ENCODE data around the gene FAM216B.

The FAM216B gene

DNA sequence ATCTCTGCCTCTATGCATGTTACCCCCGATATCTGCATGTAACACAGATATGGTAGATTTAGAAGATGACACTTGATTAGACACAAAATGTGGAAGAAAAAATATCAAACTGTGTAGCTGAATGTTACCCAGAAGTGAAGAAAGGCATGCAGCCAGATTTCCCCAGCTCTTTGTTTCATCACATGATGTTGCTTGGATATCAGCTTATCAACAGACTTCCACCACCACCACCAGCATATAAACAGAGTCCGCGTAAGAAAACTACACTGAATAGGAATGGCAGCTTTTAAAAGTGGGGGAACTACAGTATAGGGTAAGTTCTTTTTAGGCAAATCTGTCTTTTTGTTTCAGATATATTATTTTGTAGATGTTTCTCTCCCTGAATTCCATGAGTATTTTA, at the start of gene FAM216B:
Gene FAM216B (plus strand): TSS at position 233 of the 400 bp plus-strand sequence. CDS start 2,484 bp downstream, outside the sequence.
- intact Hi-C loops (cut with DNase I) = no loop called here
- no peak for DNase-seq

DNA sequence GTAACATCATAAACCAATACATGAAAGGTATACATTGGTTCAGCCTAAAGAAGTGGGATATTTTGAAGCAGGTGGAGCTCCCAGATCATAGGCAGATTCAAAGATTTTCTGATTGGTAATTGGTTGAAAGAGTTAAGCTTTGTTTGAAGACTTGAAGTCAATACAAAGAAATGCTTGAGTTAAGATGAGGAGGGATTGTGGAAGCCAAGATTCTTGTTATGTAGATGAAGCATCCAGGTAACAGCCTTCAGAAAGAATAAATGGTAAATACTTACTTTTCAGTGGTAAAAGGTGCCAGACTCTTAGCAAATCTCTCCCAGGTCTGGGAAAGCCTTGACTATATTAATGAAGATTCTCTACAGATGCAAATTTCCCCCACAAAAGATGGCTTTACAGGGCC, 49.3 kb upstream of the FAM216B start:
- intact Hi-C loops (cut with DNase I) = no loop called here
- DNase-seq = no peak

- DNase-seq = no peak
- intact Hi-C loops (cut with DNase I) = no loop called here
These were observed 48.3 kb upstream of the FAM216B start for GRCh38 chr13:42733046-42733445.

DNA sequence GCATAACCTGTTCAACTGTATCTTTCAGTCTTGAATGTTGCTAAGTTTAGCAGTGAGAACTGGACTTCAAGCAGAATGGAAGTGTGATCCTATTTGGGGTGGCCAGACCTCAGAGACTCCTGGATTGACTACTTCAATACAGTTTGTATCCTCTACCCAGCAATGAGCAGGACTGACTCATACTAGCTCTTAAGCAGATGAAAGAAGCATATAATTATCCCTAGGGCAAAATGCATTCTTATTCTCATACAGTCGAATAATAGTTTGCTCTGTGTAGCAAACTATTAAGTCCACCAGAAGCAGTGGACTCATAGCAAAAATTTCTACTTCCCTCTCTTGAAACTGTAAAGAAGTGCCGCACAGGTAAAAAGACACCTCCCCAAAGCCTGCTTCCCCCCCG, 46.4 kb upstream of the FAM216B start:
- intact Hi-C loops (cut with DNase I) = no loop called here

DNA sequence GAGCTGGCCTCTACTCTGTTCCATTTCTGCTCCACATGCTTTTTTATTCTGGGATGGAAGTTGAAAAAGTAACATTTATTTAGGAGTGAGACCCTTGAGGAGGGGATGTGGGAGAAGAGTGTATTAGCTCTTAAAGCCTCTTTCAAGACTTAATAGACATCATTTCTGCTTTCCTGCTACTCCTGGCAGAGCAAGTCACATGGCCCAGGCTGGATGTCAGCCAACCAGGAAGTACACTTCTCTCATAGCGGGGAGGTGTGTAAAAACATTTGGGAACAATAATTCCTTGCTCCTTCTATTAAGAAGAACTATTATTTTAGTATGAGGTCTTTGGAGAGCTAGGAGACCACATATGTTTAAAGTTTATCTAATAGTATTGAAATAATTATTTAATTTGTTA, 40.6 kb upstream of the FAM216B start:
- peak in 38 of 42 donors; percentile 10 to 76 (median 42) for DNase-seq
- intact Hi-C loops (cut with DNase I) = no loop called here

More for the DNA sequence above, 46.4 kb upstream of the FAM216B start:
- DNase-seq = no peak

- intact Hi-C loops (cut with DNase I) = no loop called here
- no peak for DNase-seq
These were observed 39.5 kb upstream of the FAM216B start for GRCh38 chr13:42741914-42742313.

GRCh38 chr13:42745655-42746054, 35.7 kb upstream of the FAM216B start:
- no peak for DNase-seq
- intact Hi-C loops (cut with DNase I) = no loop called here

- intact Hi-C loops (cut with DNase I) = no loop called here
- no peak for DNase-seq
These were observed 34.5 kb upstream of the FAM216B start for GRCh38 chr13:42746866-42747265.

DNA sequence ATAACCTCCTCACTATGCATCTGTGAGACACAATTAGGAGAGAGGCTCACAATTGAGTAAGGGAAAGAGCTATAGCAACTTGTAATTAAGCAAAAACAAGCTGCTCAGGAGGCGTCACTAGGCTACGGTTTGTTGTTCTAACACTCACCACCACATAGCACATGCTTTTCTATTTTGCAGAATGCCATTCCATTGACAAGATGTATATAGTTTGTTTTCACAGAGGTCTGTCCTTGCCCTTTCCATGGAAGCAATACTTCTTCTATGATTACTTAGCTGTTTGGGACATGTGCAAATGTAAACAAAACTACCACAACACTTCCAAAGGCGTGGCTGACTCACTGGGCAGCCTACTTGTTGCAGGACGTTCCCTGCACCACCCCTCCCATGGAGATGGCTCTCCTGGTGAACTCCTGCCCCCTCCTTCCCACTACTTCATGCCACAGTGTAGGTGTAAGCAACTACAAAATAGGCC, 33.9 kb upstream of the FAM216B start:
- intact Hi-C loops (cut with DNase I) = no loop called here

DNA sequence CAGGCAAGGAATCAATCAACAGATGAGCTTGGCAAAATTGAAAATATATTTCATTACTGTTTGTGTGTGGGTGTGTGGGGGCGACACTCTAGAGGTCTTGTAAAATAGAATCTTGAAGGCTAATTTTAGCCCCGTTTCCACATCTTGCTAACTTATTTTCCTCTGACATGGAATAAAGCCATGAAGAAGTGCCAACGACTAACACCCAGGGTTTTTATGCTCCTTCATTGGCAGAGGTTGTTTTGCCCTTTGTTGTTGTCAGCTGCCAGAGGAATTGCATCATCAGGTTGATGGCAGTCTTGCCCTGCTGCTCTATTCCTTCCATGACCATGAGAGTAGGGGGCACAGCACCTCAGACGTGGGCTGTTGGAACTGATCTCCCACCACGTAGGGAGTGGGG, 30.6 kb upstream of the FAM216B start:
- peak in 5 of 42 donors; percentile 4 to 42 (median 7) for DNase-seq
- intact Hi-C loops (cut with DNase I) = no loop called here

More for the DNA sequence above, 33.9 kb upstream of the FAM216B start:
- no peak for DNase-seq

GRCh38 chr13:42751693-42752092, 29.7 kb upstream of the FAM216B start:
- DNase-seq = no peak
- intact Hi-C loops (cut with DNase I) = no loop called here

DNA sequence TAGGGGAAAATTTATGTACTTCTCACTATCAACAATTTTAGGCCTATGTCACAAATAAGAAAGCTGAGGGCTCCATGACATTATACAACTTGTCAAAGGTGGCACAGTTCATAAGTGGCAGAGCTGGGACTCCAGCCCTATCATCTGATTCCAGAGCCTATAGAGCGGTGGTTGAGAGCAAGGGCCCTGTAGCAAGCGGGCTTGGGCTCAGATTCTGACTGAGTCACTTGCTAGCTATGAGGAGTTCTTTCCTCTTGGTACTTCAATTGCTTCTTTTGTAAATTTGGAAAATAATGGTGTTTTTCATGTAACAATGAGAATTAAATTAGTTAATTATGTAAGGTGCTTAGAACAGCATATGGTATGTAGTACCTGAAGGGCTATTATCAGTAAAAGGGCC, 28.7 kb upstream of the FAM216B start:
- intact Hi-C loops (cut with DNase I) = no loop called here
- DNase-seq = no peak

- intact Hi-C loops (cut with DNase I) = no loop called here
These were observed 27.7 kb upstream of the FAM216B start for GRCh38 chr13:42753697-42754096.

DNA sequence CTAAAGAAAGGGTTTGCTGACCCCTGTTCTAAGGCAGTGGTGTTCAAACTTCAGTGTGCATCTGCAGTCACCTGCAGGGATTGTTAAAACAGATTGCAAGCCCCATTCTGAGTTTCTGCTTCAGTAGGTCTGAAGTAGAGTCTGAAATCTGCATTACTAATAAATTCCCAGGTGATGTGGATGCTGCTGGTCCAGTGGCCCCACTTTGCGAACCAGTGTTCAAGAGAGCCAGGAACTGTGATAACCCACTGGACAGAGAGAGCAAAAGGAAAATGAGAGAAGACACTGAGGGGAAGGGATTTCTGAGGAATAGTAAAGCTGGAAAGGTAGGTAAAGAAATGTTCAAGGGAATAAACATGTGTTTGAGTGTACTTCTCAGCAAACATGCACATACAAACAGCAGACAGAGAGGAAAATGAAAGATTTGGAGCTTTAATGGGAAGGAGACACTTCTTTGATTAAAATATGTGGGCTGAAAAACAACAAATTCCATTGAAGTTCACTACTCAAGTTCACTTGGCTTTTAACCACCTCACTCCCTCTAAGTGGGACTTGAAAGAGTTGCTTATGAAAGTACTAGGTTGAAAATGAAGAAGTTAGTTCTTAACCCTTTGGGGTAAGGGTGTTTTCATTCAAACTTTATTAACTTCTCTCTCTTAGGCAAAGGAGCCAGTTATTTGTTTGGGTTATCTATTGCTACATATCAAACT, 26.4 kb upstream of the FAM216B start:
- DNase-seq = no peak
- intact Hi-C loops (cut with DNase I) = no loop called here

More at GRCh38 chr13:42753697-42754096, 27.7 kb upstream of the FAM216B start:
- DNase-seq = no peak

- intact Hi-C loops (cut with DNase I) = no loop called here
These were observed 23.5 kb upstream of the FAM216B start for GRCh38 chr13:42757678-42758420.

GRCh38 chr13:42758515-42758914, 22.9 kb upstream of the FAM216B start:
- no peak for DNase-seq
- intact Hi-C loops (cut with DNase I) = no loop called here

More at GRCh38 chr13:42757678-42758420, 23.5 kb upstream of the FAM216B start:
- DNase-seq = no peak

DNA sequence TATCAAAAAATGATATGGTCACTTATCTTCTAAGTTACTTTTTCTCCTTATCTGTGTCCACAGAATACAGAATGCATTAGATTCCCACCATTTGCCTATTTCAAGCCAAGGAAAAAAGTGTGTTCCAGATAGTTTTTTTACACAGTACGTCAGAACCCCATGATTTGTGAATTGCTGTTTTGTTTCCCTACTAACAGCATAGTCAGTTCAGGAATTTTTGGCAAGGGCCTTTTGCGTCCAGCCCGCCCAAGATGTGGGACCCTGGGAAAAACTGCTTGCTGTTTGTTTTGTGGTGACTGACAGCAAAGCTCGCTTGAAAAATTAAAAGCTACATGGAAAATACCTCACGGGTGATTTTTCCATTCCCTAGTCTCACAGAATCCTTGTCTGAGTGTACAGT, 20.4 kb upstream of the FAM216B start:
- peak in 1 of 42 donors; percentile 13 for DNase-seq
- intact Hi-C loops (cut with DNase I) = no loop called here

DNA sequence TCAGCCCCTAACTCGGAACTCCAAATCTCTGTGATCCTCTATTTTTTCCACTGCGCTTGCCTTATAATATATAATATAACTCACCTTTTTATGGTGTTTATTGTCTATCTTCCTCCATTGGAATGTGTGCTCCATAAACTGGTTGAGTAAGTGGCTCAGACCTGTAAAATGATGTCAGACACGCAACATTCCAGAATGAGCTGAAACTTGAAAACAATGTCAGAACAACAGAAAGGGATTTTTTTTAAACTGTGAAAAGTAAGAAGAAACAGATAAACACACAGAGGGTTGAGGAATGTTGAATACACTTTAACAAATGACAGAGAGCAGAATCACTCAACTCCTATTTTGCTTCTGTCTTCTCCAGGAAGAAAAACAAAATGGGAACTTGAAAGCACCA, 19.1 kb upstream of the FAM216B start:
- intact Hi-C loops (cut with DNase I) = no loop called here
- DNase-seq = no peak

DNA sequence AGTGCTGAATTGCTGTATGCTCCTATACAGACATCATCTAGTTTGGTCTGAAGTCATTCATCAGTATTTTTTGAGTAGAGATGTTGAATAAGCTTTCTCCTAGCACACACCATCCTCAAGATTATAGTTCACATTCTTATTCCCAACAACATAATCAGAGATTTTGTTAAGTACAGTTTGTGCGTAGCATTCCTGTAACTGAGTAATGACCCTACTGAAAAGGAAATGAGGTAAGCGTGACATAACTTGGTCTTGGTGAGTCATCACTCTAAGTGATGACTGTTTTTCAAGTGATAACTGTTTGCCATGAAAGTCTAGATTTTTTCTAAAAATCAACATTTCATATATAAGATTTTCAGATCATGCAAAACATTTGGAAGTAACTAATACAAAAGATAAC, 18.5 kb upstream of the FAM216B start:
- intact Hi-C loops (cut with DNase I) = no loop called here
- DNase-seq = no peak

GRCh38 chr13:42766016-42766415, 15.4 kb upstream of the FAM216B start:
- no peak for DNase-seq
- intact Hi-C loops (cut with DNase I) = no loop called here

Data from head of caudate nucleus (tissue), 42 donors.